Gastroesophageal sphincter (tissue), 3 donors: Measurements from ENCODE around the gene NKAIN2.

Source experiments
- CTCF ChIP-seq, 4 experiments: fragments of 200-600 bp in 2 of 4; fragments of 450-650 bp in 2 of 4; sonication (generic) in 1 of 4; IDR thresholded peaks; one replicate each; pipeline ENCODE4 v1.5.1; 2017 to 2019; ENCODE audit warnings: antibody characterized with exemption in 4 of 4, mild to moderate bottlenecking in 2 of 4, moderate library complexity in 2 of 4
- EP300 ChIP-seq: sonication (generic); formaldehyde crosslinking; IDR thresholded peaks from one replicate; pipeline ENCODE4 v1.6.1; 2017; ENCODE audit warnings: antibody characterized with exemption, mild to moderate bottlenecking

DNA sequence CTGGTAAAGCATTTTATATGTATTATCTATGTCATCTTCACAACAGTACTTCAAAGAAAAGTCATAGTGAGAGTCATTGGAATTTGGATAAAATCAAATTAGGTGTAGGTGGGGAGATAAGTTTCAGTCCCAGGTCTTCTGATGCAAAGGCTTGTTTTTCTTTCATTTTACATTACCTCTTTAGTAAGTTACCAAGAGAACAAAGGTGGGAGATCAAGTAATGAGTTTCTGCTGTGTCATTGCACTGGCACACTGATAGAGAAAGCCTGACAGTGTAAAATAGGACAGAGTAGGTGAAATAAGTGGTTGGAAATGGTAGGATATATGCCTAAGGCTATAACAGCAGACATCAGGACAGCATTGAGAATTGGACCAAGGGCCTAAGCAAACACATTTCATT is 250.4 kb downstream of the NKAIN2 start:
- TF ChIP-seq CTCF (IDR thresholded peaks at IDR 0.05) (no peak), EP300 (no peak)
